GM19035 (cell line): Measurements from ENCODE around the gene CD22.

Experiments
- ATAC-seq: cut with Tn5 transposase; IDR thresholded peaks from one replicate; pipeline ENCODE4 v1.9.1; 2021; ENCODE audit not compliant: unreplicated experiment

CD22 gene

GRCh38 chr19:35341006-35341405 is 12.0 kb downstream of the CD22 start:
- ATAC-seq = no peak

DNA sequence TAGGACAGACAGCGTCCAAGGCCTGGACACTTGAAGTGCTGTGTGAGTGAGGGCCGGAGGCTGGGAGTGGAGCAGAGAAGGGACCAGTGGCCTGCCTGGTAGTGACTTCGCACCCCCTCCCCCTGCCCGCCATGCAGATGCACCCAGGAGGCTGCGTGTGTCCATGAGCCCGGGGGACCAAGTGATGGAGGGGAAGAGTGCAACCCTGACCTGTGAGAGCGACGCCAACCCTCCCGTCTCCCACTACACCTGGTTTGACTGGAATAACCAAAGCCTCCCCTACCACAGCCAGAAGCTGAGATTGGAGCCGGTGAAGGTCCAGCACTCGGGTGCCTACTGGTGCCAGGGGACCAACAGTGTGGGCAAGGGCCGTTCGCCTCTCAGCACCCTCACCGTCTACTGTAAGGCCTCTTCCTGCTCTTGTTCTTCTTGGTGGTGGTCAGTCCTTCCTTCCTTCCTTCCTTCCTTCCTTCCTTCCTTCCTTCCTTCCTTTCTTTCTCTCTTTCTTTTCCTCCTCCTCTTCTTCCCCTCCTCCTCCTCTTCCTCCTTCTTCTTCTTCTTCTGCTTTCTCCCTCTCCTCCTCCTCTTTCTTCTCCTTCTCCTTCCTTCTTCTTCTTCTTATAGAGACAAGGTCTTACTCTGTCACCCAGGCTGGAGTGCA is 12.7 kb downstream of the CD22 start:
- ATAC-seq = no peak

GRCh38 chr19:35342430-35342829 is 13.4 kb downstream of the CD22 start:
- ATAC-seq = no peak

- ATAC-seq = no peak
Observed at GRCh38 chr19:35344511-35345031, 15.6 kb downstream of the CD22 start.

DNA sequence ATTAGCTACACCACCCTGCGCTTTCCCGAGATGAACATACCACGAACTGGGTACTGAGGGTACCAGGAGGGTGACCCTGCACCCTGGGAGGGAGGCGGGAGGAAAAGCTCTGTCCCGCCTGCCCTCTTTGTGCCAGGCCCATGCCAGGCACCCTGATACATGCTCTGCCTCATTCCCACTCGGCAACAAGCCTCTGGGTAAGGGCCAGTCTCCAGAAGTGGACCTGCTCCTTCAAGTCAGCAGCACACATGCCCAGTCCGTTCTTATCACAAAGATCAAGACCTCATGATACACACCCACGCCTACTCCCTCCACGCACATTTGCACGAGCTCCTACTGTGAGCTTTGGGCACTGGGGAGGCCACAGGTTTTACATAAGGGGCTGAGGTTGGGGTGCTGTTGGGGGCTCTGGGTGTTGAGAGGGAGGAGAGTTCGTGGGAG is 16.7 kb downstream of the CD22 start:
- ATAC-seq = no peak

GRCh38 chr19:35346193-35347052 is 17.4 kb downstream of the CD22 start:
- peak; percentile 33 for ATAC-seq

GRCh38 chr19:35347171-35347929 is 18.4 kb downstream of the CD22 start, which contains the start of gene FFAR1:
FFAR1 (plus strand) TSS chr19:35347902; CDS start chr19:35351552, 3,650 bp downstream.
- ATAC-seq = peak; percentile 55

DNA sequence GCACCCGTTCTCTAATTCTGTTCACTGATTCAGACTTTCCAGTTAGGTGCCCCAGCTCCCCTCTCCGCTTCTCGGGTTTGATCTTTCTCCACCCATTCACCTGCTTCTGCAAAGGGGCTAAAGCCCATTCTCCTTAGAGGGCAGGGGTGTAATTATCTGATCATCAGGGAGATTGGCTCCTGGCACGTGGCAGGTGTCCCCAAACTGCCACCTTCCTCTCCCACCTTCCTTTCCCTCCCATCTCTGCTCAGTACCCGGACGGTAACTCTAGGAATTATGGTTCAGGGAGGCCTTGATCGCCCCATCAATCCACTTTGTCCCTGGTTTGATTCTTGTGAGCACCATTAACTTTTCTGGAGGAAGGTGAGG is 18.9 kb downstream of the CD22 start:
- ATAC-seq = no peak

DNA sequence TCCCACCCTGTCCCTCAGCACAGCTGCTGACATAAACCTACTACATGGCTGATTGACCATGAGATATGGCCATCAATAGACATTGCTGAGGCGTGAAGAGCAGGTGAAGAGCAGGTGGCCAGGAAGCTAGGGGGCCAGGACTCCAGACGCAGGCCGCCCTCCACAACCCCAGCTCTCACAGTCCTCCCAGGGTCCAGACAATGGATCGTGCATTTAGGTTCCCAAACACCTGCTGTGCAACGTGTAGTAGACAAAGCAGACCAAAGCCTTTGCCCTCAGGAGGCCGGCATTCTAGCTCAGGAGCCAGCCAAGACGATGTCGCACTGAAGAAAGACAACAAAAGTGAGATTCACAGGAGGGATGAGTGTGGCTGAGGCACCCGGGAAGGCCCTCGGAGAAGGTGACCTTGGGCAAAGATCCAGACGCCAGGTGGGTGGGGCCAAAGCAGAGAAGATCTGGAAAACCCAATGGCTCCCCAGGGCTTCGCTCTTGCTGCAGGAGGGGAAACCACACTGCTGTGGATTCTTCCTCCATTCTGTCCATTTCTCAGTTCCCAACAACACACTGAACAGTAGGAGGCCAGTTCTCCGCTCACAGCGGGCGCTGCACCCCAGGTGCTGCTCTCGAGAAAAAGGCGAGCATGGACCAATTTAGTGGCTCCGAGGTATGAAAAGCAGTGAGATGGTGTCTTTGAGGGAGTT is 20.1 kb downstream of the CD22 start:
- ATAC-seq = no peak

- ATAC-seq = no peak
Observed at GRCh38 chr19:35349614-35350521, 20.9 kb downstream of the CD22 start.

DNA sequence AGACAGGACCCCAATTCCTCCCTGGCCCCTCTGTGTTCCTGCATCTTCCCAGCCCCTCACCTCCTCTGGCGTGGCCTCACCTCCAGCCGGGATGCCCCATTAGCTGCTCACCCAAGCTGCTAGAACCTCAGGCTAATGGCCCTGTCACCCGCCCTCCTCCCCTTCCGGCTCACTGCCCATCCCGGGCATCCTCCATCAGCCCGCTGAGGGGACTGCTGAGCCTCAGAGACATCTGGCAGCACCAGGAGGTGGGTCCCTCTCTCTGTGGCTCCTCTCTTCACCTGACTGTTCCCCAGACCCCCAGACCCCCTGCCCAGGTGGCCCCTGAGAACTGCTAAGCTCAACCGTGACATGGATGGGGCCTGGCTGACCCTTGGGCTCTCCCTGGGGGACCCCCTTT is 21.6 kb downstream of the CD22 start:
- ATAC-seq = no peak

- no peak for ATAC-seq
Observed at GRCh38 chr19:35351411-35352176, 22.6 kb downstream of the CD22 start.

DNA sequence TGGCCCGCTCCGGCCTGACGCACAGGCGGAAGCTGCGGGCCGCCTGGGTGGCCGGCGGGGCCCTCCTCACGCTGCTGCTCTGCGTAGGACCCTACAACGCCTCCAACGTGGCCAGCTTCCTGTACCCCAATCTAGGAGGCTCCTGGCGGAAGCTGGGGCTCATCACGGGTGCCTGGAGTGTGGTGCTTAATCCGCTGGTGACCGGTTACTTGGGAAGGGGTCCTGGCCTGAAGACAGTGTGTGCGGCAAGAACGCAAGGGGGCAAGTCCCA is 23.1 kb downstream of the CD22 start:
- no peak for ATAC-seq

- ATAC-seq = no peak
Observed at GRCh38 chr19:35352448-35353304, 23.7 kb downstream of the CD22 start.

DNA sequence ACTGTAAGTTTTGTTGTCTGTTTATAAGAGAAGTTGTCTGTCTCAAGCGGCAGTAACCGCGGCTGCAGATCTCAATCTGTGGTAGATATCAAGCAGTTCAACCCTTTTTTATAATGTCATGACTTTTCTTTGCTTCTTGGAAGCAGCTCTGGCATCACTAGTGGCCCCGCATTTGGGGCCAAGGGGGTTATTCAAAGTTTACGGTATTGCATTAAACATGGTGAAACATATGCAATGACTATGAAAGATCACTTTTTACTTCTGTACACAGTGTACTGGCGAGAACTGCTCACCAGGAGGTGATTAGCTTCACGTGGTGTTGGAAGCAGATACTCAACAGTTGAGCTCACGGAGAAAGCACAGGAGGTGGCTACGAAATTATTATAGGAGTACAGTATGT is 24.6 kb downstream of the CD22 start:
- no peak for ATAC-seq

DNA sequence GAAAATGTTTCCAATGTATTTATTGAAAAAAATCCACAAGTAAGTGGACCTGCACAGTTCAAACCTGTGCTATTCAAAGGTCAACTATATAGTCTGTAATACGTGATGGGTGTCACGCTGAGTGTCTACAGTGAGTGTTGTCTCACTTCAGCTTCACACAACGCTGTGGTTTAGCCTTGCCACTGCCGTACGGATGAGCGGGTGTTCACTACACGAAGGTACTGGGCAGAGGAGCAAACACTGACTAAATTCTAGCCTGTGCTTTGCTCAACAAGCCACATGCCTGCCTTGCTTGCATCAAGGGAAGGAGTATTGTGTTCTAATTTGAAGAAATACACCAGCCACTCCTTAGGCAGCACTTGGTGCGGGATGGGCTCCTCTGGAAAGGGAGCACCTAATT is 25.9 kb downstream of the CD22 start:
- no peak for ATAC-seq

DNA sequence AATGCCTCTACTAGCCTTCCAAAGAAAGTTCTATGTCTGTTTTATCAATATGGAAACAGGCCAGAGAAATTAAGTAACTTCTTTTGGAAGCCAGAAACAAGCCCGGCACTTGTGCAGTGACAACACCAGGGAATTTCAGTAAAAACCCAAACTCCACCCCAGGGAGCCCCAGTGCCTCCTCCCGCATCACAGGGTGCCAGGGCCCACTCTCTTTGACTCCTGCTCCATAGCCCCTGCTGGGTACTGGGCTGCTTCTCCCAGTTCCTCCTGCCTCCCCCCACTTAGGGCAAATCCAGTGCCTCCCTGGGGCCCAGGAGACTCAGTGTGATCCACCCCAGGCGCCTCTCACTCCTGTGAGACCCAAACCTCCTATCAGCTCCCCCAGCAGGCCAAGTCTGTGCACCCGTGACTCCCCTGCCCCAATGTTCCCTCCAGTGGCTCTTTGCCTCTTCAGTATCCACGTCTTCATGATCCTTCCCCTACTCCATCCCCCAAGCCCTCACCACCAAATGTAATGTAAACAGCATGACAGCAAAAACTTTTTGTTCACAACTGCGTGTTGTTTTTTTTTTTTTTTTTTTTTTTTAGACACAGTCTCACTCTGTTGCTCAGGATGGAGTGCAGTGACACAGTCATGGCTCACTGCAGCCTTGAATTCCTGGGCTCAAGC is 26.9 kb downstream of the CD22 start:
- no peak for ATAC-seq
